Measurements from ENCODE around the gene TBX5.

The TBX5 gene

GRCh38 chr12:114430306-114430705 lies 24.4 kb upstream of the TBX5 start:
- peak; percentile 96 for DNase-seq

- peak; percentile 78 for DNase-seq
These were observed 19.2 kb upstream of the TBX5 start for GRCh38 chr12:114425031-114425626.

- no peak for DNase-seq
These were observed 15.0 kb upstream of the TBX5 start for GRCh38 chr12:114420944-114421335.

GRCh38 chr12:114420182-114420943 lies 14.4 kb upstream of the TBX5 start:
- no peak for DNase-seq

GRCh38 chr12:114416028-114416427 lies 10.1 kb upstream of the TBX5 start:
- no peak for DNase-seq

- no peak for DNase-seq
These were observed 9.6 kb upstream of the TBX5 start for GRCh38 chr12:114415525-114415868.

- DNase-seq: peak; percentile 36
These were observed 9.1 kb upstream of the TBX5 start for GRCh38 chr12:114414866-114415524.

GRCh38 chr12:114414031-114414865 lies 8.3 kb upstream of the TBX5 start:
- DNase-seq: peak; percentile 48

GRCh38 chr12:114412825-114413749 lies 7.1 kb upstream of the TBX5 start:
- DNase-seq: peak; percentile 41

GRCh38 chr12:114412307-114412706 lies 6.4 kb upstream of the TBX5 start:
- peak; percentile 5 for DNase-seq

- DNase-seq: peak; percentile 59
These were observed 5.3 kb upstream of the TBX5 start for GRCh38 chr12:114411071-114411837.

- DNase-seq: peak; percentile 22
These were observed 4.1 kb upstream of the TBX5 start for GRCh38 chr12:114409852-114410600.

GRCh38 chr12:114408886-114409851 lies 3.2 kb upstream of the TBX5 start:
- DNase-seq: peak; percentile 73

- DNase-seq: peak; percentile 52
These were observed 2.5 kb upstream of the TBX5 start for GRCh38 chr12:114408471-114408885.

GRCh38 chr12:114407842-114408411 lies 2.0 kb upstream of the TBX5 start:
- DNase-seq: peak; percentile 84

GRCh38 chr12:114406984-114407841 lies 1.3 kb upstream of the TBX5 start:
- DNase-seq: peak; percentile 41

GRCh38 chr12:114406316-114406983 lies 506 bp upstream of the TBX5 start:
- peak; percentile 66 for DNase-seq

Data from EL (cell line).